Activated CD4-positive, alpha-beta T cell treated with anti-CD3 and anti-CD28 coated beads for 36 hours (primary cell): ENCODE data around the gene MYLK4. TPM values are rescaled to one million over a fixed set of nuclear protein-coding genes. Genes with fewer than 3 reads are reported as not detected.

Source experiments
- ATAC-seq: fragments of 200-7000 bp; cut with Tn5 transposase; one replicate; pipeline ENCODE4 v1.10.0; 2021; ENCODE audit warnings: mild to moderate bottlenecking, moderate library complexity
- CTCF ChIA-PET: fragments of 350-600 bp; sonication (Branson Sonifier 250); formaldehyde crosslinking; loops from one replicate; lab custom pipeline; 2021; ENCODE audit warnings: antibody characterized with exemption; lab: Charles Lee
- POLR2A ChIA-PET: fragments of 350-600 bp; sonication (Branson Sonifier 250); formaldehyde crosslinking; loops from one replicate; lab custom pipeline; 2021; ENCODE audit warnings: antibody characterized with exemption, inconsistent platforms; lab: Charles Lee
- DNase-seq: peaks from one replicate; pipeline ENCODE4 v3.0.0-alpha.2; 2020
- H3K27ac Mint-ChIP-seq: one replicate; pipeline ENCODE4 v1.8.0; 2021; ENCODE audit warnings: mixed read lengths
- H3K27me3 Mint-ChIP-seq: one replicate; pipeline ENCODE4 v1.8.0; 2021; ENCODE audit warnings: mixed read lengths
- H3K36me3 Mint-ChIP-seq: one replicate; pipeline ENCODE4 v1.8.0; 2021; ENCODE audit warnings: low read depth, mixed read lengths
- H3K4me1 Mint-ChIP-seq: one replicate; pipeline ENCODE4 v1.8.0; 2021; ENCODE audit warnings: mixed read lengths
- H3K4me3 Mint-ChIP-seq: one replicate; pipeline ENCODE4 v1.8.0; 2021; ENCODE audit warnings: mild to moderate bottlenecking, moderate library complexity, mixed read lengths
- H3K9me3 Mint-ChIP-seq: one replicate; pipeline ENCODE4 v1.8.0; 2021; ENCODE audit warnings: low read depth, mixed read lengths
- intact Hi-C, 2 experiments: fragments of 100-400 bp; cut with DNase I in 1 of 2; cut with micrococcal nuclease in 1 of 2; formaldehyde crosslinking; loops; one replicate each; pipeline versions ENCODE4 v1.14.2 to v1.15.1; 2022 to 2024; cut with DNase I, micrococcal nuclease
- total RNA-seq, 2 experiments: library from RNA; stranded (reverse); gene quantifications; one replicate each; pipeline ENCODE4 v1.2.3, GENCODE V29; 2021

MYLK4 gene
- total RNA-seq, 2 experiments from 2014 or later: 0.12 to 0.16 TPM

- ChIA-PET CTCF (interaction anchor here (0.5 to 4.3 kb wide), 5 partner anchors 10 to 239 kb away, joined by 3 to 13 read pairs (median 3); no protein-coding TSS in a partner anchor), POLR2A (interaction anchor here (1.3 kb wide), 1 partner anchor 10 kb away, joined by 6 read pairs; no protein-coding TSS in a partner anchor)
- Mint-ChIP-seq H3K9me3 (no peaks in the 10 kb centered on the region), H3K36me3 (peaks cover 35% of the 10 kb centered on the region), H3K27ac (no peak overlapping the region), H3K4me3 (no peak overlapping the region), H3K4me1 (peaks cover 19% of the 10 kb centered on the region), H3K27me3 (no peaks in the 10 kb centered on the region)
- no peak for ATAC-seq
- no peak for DNase-seq
- intact Hi-C loops: no loop called here
Observed at GRCh38 chr6:2781685-2782355, 31.1 kb upstream of the MYLK4 start.

GRCh38 chr6:2780102-2780737 lies 29.5 kb upstream of the MYLK4 start:
- no peak for DNase-seq
- H3K36me3 Mint-ChIP-seq: peaks cover 38% of the 10 kb centered on the region
- intact Hi-C loops: no loop called here
- POLR2A ChIA-PET: no interaction called here
- H3K27ac Mint-ChIP-seq: no peak overlapping the region
- H3K4me3 Mint-ChIP-seq: no peak overlapping the region
- no peaks in the 10 kb centered on the region for H3K27me3 Mint-ChIP-seq
- no peaks in the 10 kb centered on the region for H3K9me3 Mint-ChIP-seq
- H3K4me1 Mint-ChIP-seq: peaks cover 23% of the 10 kb centered on the region
- ATAC-seq: no peak
- CTCF ChIA-PET: interaction anchor here (0.7 to 1.4 kb wide), 4 partner anchors 11 to 152 kb away, joined by 4 to 6 read pairs (median 6); partner anchors contain the start of gene MYLK4

GRCh38 chr6:2777249-2777648 lies 26.5 kb upstream of the MYLK4 start:
- H3K27ac Mint-ChIP-seq: no peak overlapping the region
- peaks cover 45% of the 10 kb centered on the region for H3K36me3 Mint-ChIP-seq
- H3K27me3 Mint-ChIP-seq: no peaks in the 10 kb centered on the region
- peaks cover 17% of the 10 kb centered on the region for H3K4me1 Mint-ChIP-seq
- H3K4me3 Mint-ChIP-seq: no peak overlapping the region
- DNase-seq (no peak), ATAC-seq (no peak)
- ChIA-PET CTCF (interaction anchor here (0.8 to 1.9 kb wide), 4 partner anchors 8 to 162 kb away, joined by 3 to 5 read pairs (median 4); no protein-coding TSS in a partner anchor), POLR2A (no interaction called here)
- H3K9me3 Mint-ChIP-seq: no peaks in the 10 kb centered on the region
- intact Hi-C loops: no loop called here

DNA sequence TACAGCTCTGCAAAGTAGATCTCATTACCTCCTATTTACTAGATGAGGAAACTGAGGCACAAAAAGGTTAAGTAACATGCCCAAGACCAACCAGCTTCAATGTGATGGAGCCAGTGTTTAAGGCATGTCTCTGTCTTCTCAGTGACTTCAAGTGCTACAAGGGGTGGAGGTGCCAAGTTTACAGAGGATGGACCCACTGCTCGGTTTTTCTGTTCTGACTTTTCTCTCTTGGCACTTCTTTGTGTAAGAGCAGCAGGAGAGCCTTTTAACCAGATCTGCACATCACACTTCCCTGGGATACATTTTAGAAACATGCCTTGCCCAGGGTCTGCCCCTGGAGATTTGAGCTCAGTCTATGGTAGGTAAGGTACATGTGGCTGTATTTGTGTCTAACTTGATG lies 24.3 kb upstream of the MYLK4 start:
- no peaks in the 10 kb centered on the region for H3K27me3 Mint-ChIP-seq
- no peak for ATAC-seq
- no peak overlapping the region for H3K27ac Mint-ChIP-seq
- H3K9me3 Mint-ChIP-seq: no peaks in the 10 kb centered on the region
- no peak overlapping the region for H3K4me3 Mint-ChIP-seq
- intact Hi-C loops: no loop called here
- H3K36me3 Mint-ChIP-seq: peaks cover 48% of the 10 kb centered on the region
- ChIA-PET POLR2A (no interaction called here), CTCF (interaction anchor here (0.8 to 1.7 kb wide), 2 partner anchors 16 to 25 kb away, joined by 3 to 5 read pairs; no protein-coding TSS in a partner anchor)
- H3K4me1 Mint-ChIP-seq: peaks cover 30% of the 10 kb centered on the region
- no peak for DNase-seq

DNA sequence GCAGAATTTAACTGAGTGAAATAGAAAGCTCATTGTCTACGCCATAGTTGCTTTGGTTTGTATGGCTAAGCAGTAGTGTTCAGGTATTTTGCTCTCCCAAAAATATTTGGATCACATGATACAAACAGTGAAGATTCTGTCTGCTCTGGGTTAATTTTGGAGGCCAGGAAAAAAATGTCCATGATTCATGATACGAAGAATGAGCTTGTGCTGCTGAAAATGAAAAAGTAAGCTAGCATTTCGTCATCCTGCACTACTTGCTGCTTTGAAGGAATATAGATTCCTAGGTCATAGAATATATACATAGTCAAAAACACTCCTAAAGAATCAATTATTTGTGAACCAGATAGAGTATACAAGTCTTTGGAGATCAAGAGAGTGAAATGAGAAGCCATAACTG lies 22.7 kb upstream of the MYLK4 start:
- no peaks in the 10 kb centered on the region for H3K9me3 Mint-ChIP-seq
- no peak overlapping the region for H3K4me3 Mint-ChIP-seq
- POLR2A ChIA-PET: no interaction called here

GRCh38 chr6:2772840-2773239 lies 22.1 kb upstream of the MYLK4 start:
- no peak overlapping the region for H3K4me3 Mint-ChIP-seq

More for the DNA sequence above, 22.7 kb upstream of the MYLK4 start:
- DNase-seq (no peak), ATAC-seq (no peak)
- intact Hi-C loops: no loop called here
- Mint-ChIP-seq H3K27ac (no peak overlapping the region), H3K36me3 (peaks cover 50% of the 10 kb centered on the region), H3K27me3 (no peaks in the 10 kb centered on the region), H3K4me1 (peaks cover 42% of the 10 kb centered on the region)
- CTCF ChIA-PET: interaction anchor here (0.6 to 2.6 kb wide), 8 partner anchors 10 to 40 kb away, joined by 3 to 16 read pairs (median 4); partner anchors contain the start of gene MYLK4

DNA sequence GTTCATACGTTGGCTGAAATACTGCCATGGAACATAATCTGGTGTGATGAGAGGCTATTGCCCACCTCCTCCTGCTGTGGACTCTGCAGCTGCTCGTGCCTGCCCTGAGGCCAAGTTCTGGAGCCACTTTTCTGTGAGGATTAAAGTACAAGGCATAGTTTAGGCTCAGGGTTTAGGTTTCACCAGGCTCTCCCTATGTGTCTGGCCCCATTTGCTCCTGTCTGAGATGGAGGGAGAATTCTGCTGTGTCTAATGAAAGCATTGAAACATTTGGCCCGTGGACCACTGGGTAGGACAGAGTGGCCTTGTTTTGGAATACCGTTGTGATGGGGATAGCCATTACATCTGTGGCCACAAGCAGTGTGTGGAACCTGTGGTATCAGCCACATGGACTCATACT lies 20.4 kb upstream of the MYLK4 start:
- no peak for DNase-seq
- Mint-ChIP-seq H3K27ac (no peak overlapping the region), H3K4me3 (no peak overlapping the region), H3K4me1 (peaks cover 50% of the 10 kb centered on the region), H3K9me3 (no peaks in the 10 kb centered on the region), H3K27me3 (no peaks in the 10 kb centered on the region), H3K36me3 (peaks cover 59% of the 10 kb centered on the region)
- CTCF ChIA-PET: interaction anchor here (0.6 to 5.9 kb wide), 4 partner anchors 9 to 71 kb away, joined by 3 to 33 read pairs (median 4); partner anchors contain the start of gene SERPINB1
- POLR2A ChIA-PET: no interaction called here
- intact Hi-C loops: loop anchor here in 1 of 2 experiments (2.0 kb wide), 1 partner anchor 20 kb away; no protein-coding TSS in a partner anchor
- no peak for ATAC-seq

More at GRCh38 chr6:2772840-2773239, 22.1 kb upstream of the MYLK4 start:
- peaks cover 48% of the 10 kb centered on the region for H3K4me1 Mint-ChIP-seq
- H3K27ac Mint-ChIP-seq: no peak overlapping the region
- no peaks in the 10 kb centered on the region for H3K9me3 Mint-ChIP-seq
- ATAC-seq: no peak
- POLR2A ChIA-PET: no interaction called here
- no peak for DNase-seq
- CTCF ChIA-PET: interaction anchor here (0.8 to 2.6 kb wide), 9 partner anchors 10 to 69 kb away, joined by 3 to 16 read pairs (median 4); partner anchors contain the start of genes MYLK4 and SERPINB1
- H3K36me3 Mint-ChIP-seq: peaks cover 56% of the 10 kb centered on the region
- intact Hi-C loops: no loop called here
- H3K27me3 Mint-ChIP-seq: no peaks in the 10 kb centered on the region

- Mint-ChIP-seq H3K4me3 (no peak overlapping the region), H3K4me1 (peaks cover 49% of the 10 kb centered on the region), H3K9me3 (no peaks in the 10 kb centered on the region), H3K27ac (peak overlapping the region; percentile 15), H3K36me3 (peaks cover 57% of the 10 kb centered on the region), H3K27me3 (no peaks in the 10 kb centered on the region)
- intact Hi-C loops: loop anchor here in 1 of 2 experiments (2.0 kb wide), 1 partner anchor 21 kb away; no protein-coding TSS in a partner anchor
- ATAC-seq (no peak), DNase-seq (no peak)
- ChIA-PET POLR2A (no interaction called here), CTCF (interaction anchor here (0.6 to 5.9 kb wide), 9 partner anchors 10 to 662 kb away, joined by 3 to 38 read pairs (median 4); partner anchors contain the start of gene MYLK4)
Observed at GRCh38 chr6:2770171-2770570, 19.4 kb upstream of the MYLK4 start.

DNA sequence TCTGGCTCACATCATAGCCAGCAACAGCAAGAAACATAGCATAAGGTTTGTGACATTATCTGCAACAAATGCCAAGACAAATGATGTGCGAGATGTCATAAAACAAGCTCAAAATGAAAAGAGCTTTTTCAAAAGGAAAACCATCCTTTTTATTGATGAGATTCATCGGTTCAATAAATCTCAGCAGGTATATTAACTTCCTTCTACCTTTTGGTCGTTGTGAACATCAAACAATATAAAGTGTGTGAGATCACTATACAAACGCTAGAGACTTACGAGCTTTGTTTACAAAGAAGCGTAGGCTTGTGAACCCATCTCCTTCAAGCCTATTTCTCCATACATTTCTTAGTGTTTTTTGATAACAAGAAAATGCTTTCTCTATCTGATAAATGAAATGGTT lies 18.0 kb upstream of the MYLK4 start:
- no peak for ATAC-seq
- Mint-ChIP-seq H3K9me3 (no peaks in the 10 kb centered on the region), H3K36me3 (peaks cover 48% of the 10 kb centered on the region), H3K4me3 (peak overlapping the region; percentile 94), H3K27ac (no peak overlapping the region), H3K27me3 (no peaks in the 10 kb centered on the region), H3K4me1 (peaks cover 50% of the 10 kb centered on the region)
- intact Hi-C loops: loop anchor here (5.0 kb wide), 2 partner anchors 284 to 521 kb away; partner anchors contain the start of gene GMDS (in 1 of the 2)
- no peak for DNase-seq
- CTCF ChIA-PET: interaction anchor here (0.6 to 5.9 kb wide), 16 partner anchors 7 to 299 kb away, joined by 3 to 38 read pairs (median 4); partner anchors contain the start of genes MYLK4, RIPK1 and SERPINB1
- POLR2A ChIA-PET: interaction anchor here (0.7 to 1.2 kb wide), 2 partner anchors 72 to 73 kb away, joined by 3 to 4 read pairs; partner anchors contain the start of gene SERPINB1

GRCh38 chr6:2767657-2768524 lies 17.2 kb upstream of the MYLK4 start:
- H3K4me3 Mint-ChIP-seq: peak overlapping the region; percentile 94
- H3K4me1 Mint-ChIP-seq: peaks cover 50% of the 10 kb centered on the region
- no peak for ATAC-seq
- DNase-seq: no peak
- POLR2A ChIA-PET: interaction anchor here (0.5 to 1.4 kb wide), 3 partner anchors 8 to 74 kb away, joined by 3 to 4 read pairs (median 3); partner anchors contain the start of gene SERPINB1
- H3K27me3 Mint-ChIP-seq: no peaks in the 10 kb centered on the region
- peaks cover 40% of the 10 kb centered on the region for H3K36me3 Mint-ChIP-seq
- CTCF ChIA-PET: interaction anchor here (0.5 to 5.9 kb wide), 17 partner anchors 9 to 300 kb away, joined by 3 to 38 read pairs (median 5); partner anchors contain the start of genes MYLK4, RIPK1 and SERPINB1
- intact Hi-C loops: loop anchor here (2.0 to 5.0 kb wide), 3 partner anchors 135 to 521 kb away; partner anchors contain the start of genes GMDS (in 1 of the 2) and SERPINB9 (in 1 of the 2)
- peak overlapping the region; percentile 61 for H3K27ac Mint-ChIP-seq
- no peaks in the 10 kb centered on the region for H3K9me3 Mint-ChIP-seq
